Liver (tissue), 9 donors: ENCODE data around the gene PCBP4. TPM values are rescaled to one million over a fixed set of nuclear protein-coding genes. Genes with fewer than 3 reads are reported as not detected.

Experiments
- DNase-seq: peaks from one replicate; pipeline ENCODE4 v3.0.0-alpha.2; 2017; ENCODE audit warnings: low spot score
- H3K27ac ChIP-seq, 2 donors: one replicate each; pipeline ENCODE4 v1.7.0; 2013; ENCODE audit warnings: inconsistent platforms in 2 of 2, low read length in 2 of 2, control low read depth in 1 of 2, low read depth in 1 of 2, mild to moderate bottlenecking in 1 of 2
- H3K27me3 ChIP-seq, 4 donors: one replicate each; pipeline versions ENCODE4 v1.6.1 to v1.7.0; 2013; ENCODE audit warnings: low read length in 3 of 4, inconsistent platforms in 1 of 4, mild to moderate bottlenecking in 1 of 4, moderate library complexity in 1 of 4; ENCODE audit not compliant: control insufficient read depth in 4 of 4, insufficient read depth in 4 of 4
- H3K36me3 ChIP-seq, 4 donors: one replicate each; pipeline versions ENCODE4 v1.6.1 to v1.7.0; 2013; ENCODE audit warnings: low read length in 3 of 4, mild to moderate bottlenecking in 3 of 4, low read depth in 1 of 4, moderate library complexity in 1 of 4; ENCODE audit not compliant: control insufficient read depth in 4 of 4, insufficient read depth in 3 of 4
- H3K4me1 ChIP-seq, 4 donors: one replicate each; pipeline versions ENCODE4 v1.6.1 to v1.7.0; 2013; ENCODE audit warnings: low read length in 3 of 4, mild to moderate bottlenecking in 3 of 4, moderate library complexity in 1 of 4; ENCODE audit not compliant: control insufficient read depth in 4 of 4, insufficient read depth in 4 of 4
- H3K4me3 ChIP-seq, 3 donors: one replicate each; pipeline versions ENCODE4 v1.6.1 to v1.7.0; 2013; ENCODE audit warnings: low read length in 3 of 3, control low read depth in 1 of 3, low read depth in 1 of 3, mild to moderate bottlenecking in 1 of 3
- H3K9ac ChIP-seq, 2 donors: one replicate each; pipeline ENCODE4 v1.7.0; 2013; ENCODE audit warnings: low read length in 2 of 2, mild to moderate bottlenecking in 2 of 2, moderate library complexity in 2 of 2, control low read depth in 1 of 2, low read depth in 1 of 2
- H3K9me3 ChIP-seq, 4 donors: one replicate each; pipeline versions ENCODE4 v1.6.1 to v1.7.0; 2013; ENCODE audit warnings: low read length in 3 of 4; ENCODE audit not compliant: control insufficient read depth in 4 of 4
- ATF3 ChIP-seq: IDR thresholded peaks from 2 replicates; pipeline ENCODE4 v1.6.1; 2016; ENCODE audit warnings: antibody characterized with exemption
- CTCF ChIP-seq: fragments of 150-350 bp; IDR thresholded peaks from 2 replicates; pipeline ENCODE4 v1.5.1; 2017; ENCODE audit warnings: improper control_type of control experiment, low read depth, low read length; ENCODE audit not compliant: missing input control
- EGR1 ChIP-seq, 2 donors: IDR thresholded peaks; 2 replicates each; pipeline ENCODE4 v1.6.1; 2016 to 2018; ENCODE audit warnings: antibody characterized with exemption in 2 of 2, low read depth in 2 of 2
- FOXA1 ChIP-seq: IDR thresholded peaks from 2 replicates; pipeline ENCODE4 v1.6.1; 2016; ENCODE audit warnings: antibody characterized with exemption
- GABPA ChIP-seq, 2 donors: IDR thresholded peaks in 1 of 2; conservative IDR thresholded peaks in 1 of 2; 2 replicates each; pipeline ENCODE4 v1.6.1; 2016; ENCODE audit warnings: antibody characterized with exemption in 2 of 2, mild to moderate bottlenecking in 1 of 2, moderate library complexity in 1 of 2
- HNF4A ChIP-seq, 2 donors: conservative IDR thresholded peaks; 2 replicates each; pipeline ENCODE4 v1.6.1; 2016; ENCODE audit warnings: antibody characterized with exemption in 2 of 2, mild to moderate bottlenecking in 2 of 2
- HNF4G ChIP-seq: IDR thresholded peaks from 2 replicates; pipeline ENCODE4 v1.6.1; 2016; ENCODE audit warnings: antibody characterized with exemption
- JUND ChIP-seq, 2 donors: IDR thresholded peaks; 2 replicates each; pipeline ENCODE4 v1.6.1; 2016; ENCODE audit warnings: antibody characterized with exemption in 2 of 2
- MAX ChIP-seq: IDR thresholded peaks from 2 replicates; pipeline ENCODE4 v1.6.1; 2016; ENCODE audit warnings: antibody characterized with exemption
- NR2F2 ChIP-seq: IDR thresholded peaks from 2 replicates; pipeline ENCODE4 v1.6.1; 2016; ENCODE audit warnings: antibody characterized with exemption
- RAD21 ChIP-seq, 2 donors: IDR thresholded peaks; 2 replicates each; pipeline ENCODE4 v1.6.1; 2016; ENCODE audit warnings: antibody characterized with exemption in 2 of 2, mild to moderate bottlenecking in 2 of 2
- REST ChIP-seq: IDR thresholded peaks from 2 replicates; pipeline ENCODE4 v1.6.1; 2016; ENCODE audit warnings: antibody characterized with exemption, mild to moderate bottlenecking
- RXRA ChIP-seq, 2 donors: IDR thresholded peaks; 2 replicates each; pipeline ENCODE4 v1.6.1; 2017 to 2018; ENCODE audit warnings: antibody characterized with exemption in 2 of 2, mild to moderate bottlenecking in 1 of 2
- TAF1 ChIP-seq: conservative IDR thresholded peaks from 2 replicates; pipeline ENCODE4 v1.6.1; 2016; ENCODE audit warnings: antibody characterized with exemption, mild to moderate bottlenecking
- YY1 ChIP-seq: IDR thresholded peaks from 2 replicates; pipeline ENCODE4 v1.6.1; 2016; ENCODE audit warnings: antibody characterized with exemption, mild to moderate bottlenecking
- ZBTB33 ChIP-seq: IDR thresholded peaks from 2 replicates; pipeline ENCODE4 v1.6.1; 2016; ENCODE audit warnings: antibody characterized with exemption
- WGBS: extraction: QIAGEN DNeasy Blood & Tissue Kit; methylation state at CpG from one replicate; pipeline ENCODE4 v1.1.7; 2013; 5-methylcytosine and 5-hydroxymethylcytosine counted together
- polyA plus RNA-seq, 2 donors: library from polyadenylated mRNA; stranded (reverse) in 1 of 2; unstranded in 1 of 2; fragments of 200-250 nt in 1 of 2; fragments of >200 nt in 1 of 2; fragmentation: Nextera tagmentation in 1 of 2; extraction: Ambion mirVana in 1 of 2; gene quantifications; one replicate each; pipeline versions ENCODE4 v1.2.1 to v1.2.3, GENCODE V29; 2013 to 2015
- total RNA-seq, 2 donors: library from RNA; depleted of rRNA; stranded (reverse); fragments of >200 nt; gene quantifications; one replicate each; pipeline ENCODE4 v1.2.3, GENCODE V29; 2014
- donor health status: healthy.
- donor health status: healthy.
- donor health status: healthy.
- donor health status: healthy.
- donor health status: healthy.

The PCBP4 gene
- total and polyA plus RNA-seq, 4 donors: 2.7 to 7.9 (median 4.5) TPM

GRCh38 chr3:51962854-51963530 is 4.3 kb downstream of the PCBP4 start:
- no peak for DNase-seq
- H3K4me3 ChIP-seq: no peak overlapping the region
- peaks cover 2 to 20% (median 14%) of the 10 kb centered on the region in 4 donors for H3K4me1 ChIP-seq
- no peak overlapping the region for H3K9ac ChIP-seq
- H3K27me3 ChIP-seq: no peaks in the 10 kb centered on the region
- H3K36me3 ChIP-seq: peaks cover 0 to 2% (median 0%) of the 10 kb centered on the region in 4 donors
- H3K27ac ChIP-seq: no peak overlapping the region
- TF ChIP-seq YY1 (no peak), TAF1 (no peak), REST (no peak), ZBTB33 (no peak), RAD21 (IDR thresholded peaks at IDR 0.05) (no peak), FOXA1 (no peak), GABPA (IDR thresholded peaks at IDR 0.05 in 1 of 2, conservative IDR thresholded peaks at IDR 0.05 in 1 of 2) (no peak), JUND (IDR thresholded peaks at IDR 0.05) (no peak), HNF4A (conservative IDR thresholded peaks at IDR 0.05) (no peak), EGR1 (IDR thresholded peaks at IDR 0.05; ENCODE audit: low read depth in 2 of 2) (no peak), MAX (no peak), NR2F2 (no peak), CTCF (no peak), RXRA (IDR thresholded peaks at IDR 0.05) (no peak), HNF4G (no peak), ATF3 (no peak)
- WGBS: 90% methylated on average over 6 of the region's 6 CpGs
- H3K9me3 ChIP-seq: no peaks in the 10 kb centered on the region
